ENCODE results near the gene POLR1E.

GRCh38 chr9:37542488-37542887 is 56.7 kb downstream of the POLR1E start:
- TF ChIP-seq CTCF (IDR thresholded peaks at IDR 0.05) (no peak), POLR2A (IDR thresholded peaks at IDR 0.05) (no peak)
